MCF 10A (cell line): ENCODE results near the gene IGDCC3. TPM values are rescaled to one million over a fixed set of nuclear protein-coding genes. Genes with fewer than 3 reads are reported as not detected.
"Not testable (repeated sequence)": the region's sequence is repeated elsewhere in the genome, so short reads cannot be mapped to it uniquely, and the experiment has no call there.

Experiments
- BruUV-seq: library from RNA; stranded (reverse); fragments of 400-500 nt; replicated peaks from 2 replicates; lab custom pipeline; 2021; lab: Mats Ljungman, UMichigan
- CTCF ChIA-PET: fragments of 300-600 bp; sonication (Branson Sonifier 250); formaldehyde crosslinking; extraction: SDS; loops from one replicate; lab custom pipeline; 2021; ENCODE audit warnings: antibody characterized with exemption, inconsistent platforms; lab: Yijun Ruan, JAX
- POLR2A ChIA-PET: fragments of 300-600, 350-650 bp; sonication (Branson Sonifier 250); formaldehyde crosslinking; extraction: SDS; loops from one replicate; lab custom pipeline; 2020; ENCODE audit warnings: antibody characterized with exemption, inconsistent platforms; lab: Yijun Ruan, JAX
- DNase-seq: peaks from one replicate; pipeline ENCODE4 v3.0.0-alpha.2; 2018; ENCODE audit not compliant: unreplicated experiment
- H3K27ac Mint-ChIP-seq: one replicate; pipeline ENCODE4 v1.8.0; 2022; ENCODE audit warnings: mild to moderate bottlenecking, low read depth, mixed read lengths; ENCODE audit not compliant: unreplicated experiment
- H3K27me3 Mint-ChIP-seq: one replicate; pipeline ENCODE4 v1.8.0; 2022; ENCODE audit warnings: mixed read lengths; ENCODE audit not compliant: insufficient read depth, unreplicated experiment
- H3K36me3 Mint-ChIP-seq: one replicate; pipeline ENCODE4 v1.8.0; 2022; ENCODE audit warnings: mild to moderate bottlenecking, moderate library complexity, mixed read lengths; ENCODE audit not compliant: insufficient read depth, unreplicated experiment
- H3K4me1 Mint-ChIP-seq: one replicate; pipeline ENCODE4 v1.8.0; 2022; ENCODE audit warnings: mixed read lengths; ENCODE audit not compliant: insufficient read depth, unreplicated experiment
- H3K4me3 Mint-ChIP-seq: one replicate; pipeline ENCODE4 v1.8.0; 2022; ENCODE audit warnings: mild to moderate bottlenecking, moderate library complexity, mixed read lengths; ENCODE audit not compliant: unreplicated experiment
- H3K9me3 Mint-ChIP-seq: one replicate; pipeline ENCODE4 v1.8.0; 2022; ENCODE audit warnings: mixed read lengths; ENCODE audit not compliant: unreplicated experiment
- intact Hi-C: fragments of 100-400 bp; cut with micrococcal nuclease; formaldehyde crosslinking; loops from 2 replicates; pipeline ENCODE4 v1.14.1; 2022
- total RNA-seq: library from RNA; stranded (reverse); gene quantifications from 2 replicates; pipeline ENCODE4 v1.2.3, GENCODE V29; 2022
- TF ChIP-seq, protein P1 (sequence below): fragments of 200-600 bp; IDR thresholded peaks from one replicate; pipeline ENCODE4 v1.8.0; 2022; ENCODE audit warnings: antibody characterized with exemption, mild to moderate bottlenecking; ENCODE audit not compliant: unreplicated experiment

Gene IGDCC3
- total RNA-seq, 1 experiment from 2014 or later: not detected

GRCh38 chr15:65349338-65349737 is 28.5 kb downstream of the IGDCC3 start:
- Mint-ChIP-seq H3K9me3 (no peaks in the 10 kb centered on the region), H3K4me1 (no peaks in the 10 kb centered on the region), H3K27me3 (peaks cover 31% of the 10 kb centered on the region), H3K27ac (no peak overlapping the region), H3K4me3 (no peak overlapping the region), H3K36me3 (no peaks in the 10 kb centered on the region)
- no peak for DNase-seq
- POLR2A ChIA-PET: no interaction called here
- TF ChIP-seq, protein P1, sequence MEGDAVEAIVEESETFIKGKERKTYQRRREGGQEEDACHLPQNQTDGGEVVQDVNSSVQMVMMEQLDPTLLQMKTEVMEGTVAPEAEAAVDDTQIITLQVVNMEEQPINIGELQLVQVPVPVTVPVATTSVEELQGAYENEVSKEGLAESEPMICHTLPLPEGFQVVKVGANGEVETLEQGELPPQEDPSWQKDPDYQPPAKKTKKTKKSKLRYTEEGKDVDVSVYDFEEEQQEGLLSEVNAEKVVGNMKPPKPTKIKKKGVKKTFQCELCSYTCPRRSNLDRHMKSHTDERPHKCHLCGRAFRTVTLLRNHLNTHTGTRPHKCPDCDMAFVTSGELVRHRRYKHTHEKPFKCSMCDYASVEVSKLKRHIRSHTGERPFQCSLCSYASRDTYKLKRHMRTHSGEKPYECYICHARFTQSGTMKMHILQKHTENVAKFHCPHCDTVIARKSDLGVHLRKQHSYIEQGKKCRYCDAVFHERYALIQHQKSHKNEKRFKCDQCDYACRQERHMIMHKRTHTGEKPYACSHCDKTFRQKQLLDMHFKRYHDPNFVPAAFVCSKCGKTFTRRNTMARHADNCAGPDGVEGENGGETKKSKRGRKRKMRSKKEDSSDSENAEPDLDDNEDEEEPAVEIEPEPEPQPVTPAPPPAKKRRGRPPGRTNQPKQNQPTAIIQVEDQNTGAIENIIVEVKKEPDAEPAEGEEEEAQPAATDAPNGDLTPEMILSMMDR: no peak
- CTCF ChIA-PET: interaction anchor here (1.5 kb wide), 1 partner anchor 20 kb away, joined by 3 read pairs; no protein-coding TSS in a partner anchor
- intact Hi-C loops: no loop called here
- BruUV-seq: no TSS peak

- H3K4me3 Mint-ChIP-seq, POLR2A ChIA-PET, H3K4me1 Mint-ChIP-seq, H3K27ac Mint-ChIP-seq, H3K36me3 Mint-ChIP-seq, DNase-seq, BruUV-seq, H3K9me3 Mint-ChIP-seq, intact Hi-C loops: not testable (repeated sequence)
- H3K27me3 Mint-ChIP-seq: peaks cover 15% of the 10 kb centered on the region
- CTCF ChIA-PET: interaction anchor here (1.7 kb wide), 1 partner anchor 52 kb away, joined by 5 read pairs; no protein-coding TSS in a partner anchor
Measured at GRCh38 chr15:65347756-65348155, 30.0 kb downstream of the IGDCC3 start.

DNA sequence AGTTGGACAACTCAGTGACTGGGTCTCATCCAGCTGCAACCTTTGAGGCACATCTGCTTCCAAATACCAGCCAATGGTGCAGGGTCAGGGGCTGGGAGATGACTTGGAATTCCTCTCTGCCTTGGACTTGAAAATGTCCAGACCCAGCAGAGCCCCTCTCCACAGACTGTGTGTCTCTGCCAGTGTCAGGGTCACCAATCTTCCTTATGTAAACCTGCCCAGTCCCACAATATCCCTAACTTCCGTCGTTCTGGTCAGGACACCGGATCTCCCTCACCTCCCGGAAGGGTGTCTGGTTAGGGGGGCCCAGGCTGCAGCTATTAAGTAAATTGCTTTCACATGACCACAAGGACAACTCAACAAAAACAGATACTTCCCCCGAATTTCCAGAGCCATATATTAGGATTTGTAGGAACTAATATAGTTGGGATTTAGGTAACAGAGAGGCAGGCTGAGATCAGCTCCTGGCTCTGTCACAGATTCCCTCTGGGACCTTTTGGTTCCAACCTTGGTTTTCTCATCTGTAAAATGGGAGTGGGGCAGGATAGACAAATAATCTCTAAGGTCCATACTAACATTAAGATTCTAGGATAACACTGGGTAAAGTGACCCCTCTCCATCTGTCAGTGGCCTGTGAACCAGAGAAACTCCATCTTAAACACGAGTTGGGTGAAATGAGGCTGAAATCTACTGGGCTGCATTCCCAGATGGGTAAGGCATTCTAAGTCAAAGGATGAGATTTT is 30.8 kb downstream of the IGDCC3 start:
- ChIA-PET CTCF (interaction anchor here (0.6 to 1.7 kb wide), 3 partner anchors 29 to 147 kb away, joined by 3 to 5 read pairs (median 3); no protein-coding TSS in a partner anchor), POLR2A (no interaction called here)
- Mint-ChIP-seq H3K36me3 (no peaks in the 10 kb centered on the region), H3K4me3 (no peak overlapping the region), H3K27me3 (peaks cover 14% of the 10 kb centered on the region), H3K27ac (no peak overlapping the region), H3K4me1 (no peaks in the 10 kb centered on the region), H3K9me3 (no peaks in the 10 kb centered on the region)
- intact Hi-C loops: no loop called here
- DNase-seq: no peak
- no TSS peak for BruUV-seq
- TF ChIP-seq, protein P1: no peak

DNA sequence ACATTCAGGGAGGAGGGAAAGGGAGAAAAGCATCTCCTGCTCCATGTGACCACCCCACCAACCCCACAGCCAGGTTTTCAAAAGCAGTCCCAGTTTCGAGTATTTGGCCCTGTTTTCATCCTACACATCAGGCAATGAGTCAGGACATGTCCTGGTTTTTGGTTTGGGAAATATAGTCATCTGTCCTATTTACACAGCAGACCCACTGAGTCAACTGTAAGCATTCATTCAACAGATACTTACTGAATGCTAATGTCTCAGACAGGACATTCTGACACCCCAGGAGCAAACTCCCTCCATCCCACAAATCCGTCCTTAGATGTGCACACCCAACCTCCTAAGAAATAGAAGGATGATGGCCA is 32.9 kb downstream of the IGDCC3 start:
- POLR2A ChIA-PET: no interaction called here
- Mint-ChIP-seq H3K27me3 (peaks cover 27% of the 10 kb centered on the region), H3K27ac (no peak overlapping the region), H3K36me3 (no peaks in the 10 kb centered on the region), H3K4me1 (no peaks in the 10 kb centered on the region), H3K9me3 (no peaks in the 10 kb centered on the region), H3K4me3 (no peak overlapping the region)
- intact Hi-C loops: no loop called here
- DNase-seq: no peak
- CTCF ChIA-PET: interaction anchor here (1.5 kb wide), 1 partner anchor 40 kb away, joined by 3 read pairs; no protein-coding TSS in a partner anchor
- TF ChIP-seq, protein P1: no peak
- no TSS peak for BruUV-seq
